SH-SY5Y (cell line): ENCODE results near the gene ARHGEF25.

ENCODE experiments used
- GATA2 ChIP-seq: IDR thresholded peaks from 2 replicates; pipeline ENCODE4 v1.6.1; 2011; ENCODE audit warnings: mild to moderate bottlenecking, low read depth, low read length
- GATA3 ChIP-seq: IDR thresholded peaks from 2 replicates; pipeline ENCODE4 v1.6.1; 2011; ENCODE audit warnings: low read depth, mild to moderate bottlenecking, low read length, moderate library complexity

DNA sequence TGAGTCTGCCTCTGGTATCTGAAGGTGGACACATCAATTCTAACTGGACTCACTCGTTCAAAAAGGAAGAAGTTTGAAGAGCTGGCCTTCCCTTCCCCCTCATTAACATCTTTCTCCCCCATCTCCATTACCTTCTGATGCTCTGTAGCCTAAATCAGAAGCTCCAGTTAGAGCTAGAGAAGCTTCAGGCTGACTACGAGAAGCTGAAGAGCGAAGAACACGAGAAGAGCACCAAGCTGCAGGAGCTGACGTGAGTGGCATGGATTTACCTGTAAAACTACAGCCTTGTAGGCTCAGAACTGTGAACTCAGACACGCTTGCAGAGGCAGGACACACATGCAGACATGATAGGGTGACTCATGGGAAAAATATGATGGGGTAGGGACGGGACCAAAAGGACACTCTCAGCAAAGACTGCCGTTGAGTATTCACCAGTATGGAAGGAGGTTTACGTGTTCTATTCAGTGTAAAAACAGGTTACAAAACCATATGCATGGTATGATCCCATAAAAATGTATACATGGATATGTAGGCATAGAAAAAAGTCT lies 34.5 kb upstream of the ARHGEF25 start:
- TF ChIP-seq GATA2, result no peak
- no peak for TF ChIP-seq GATA3
